ENCODE measurements around the gene TRMO.

Gene TRMO

GRCh38 chr9:97892421-97892820 lies 29.9 kb downstream of the TRMO start:
- ATAC-seq (replicated peaks; ENCODE audit: extremely low read depth, poor library complexity, severe bottlenecking) (no peak), DNase-seq (ENCODE audit: low spot score in 2 of 2) (no peak)
- H3K27ac Mint-ChIP-seq (ENCODE audit: low read depth): no peak overlapping the region
- H3K36me3 Mint-ChIP-seq (ENCODE audit: insufficient read depth): peaks cover 10% of the 10 kb centered on the region
- H3K4me1 Mint-ChIP-seq: peaks cover 6% of the 10 kb centered on the region
- no peak overlapping the region for H3K4me3 Mint-ChIP-seq
- H3K27me3 Mint-ChIP-seq: no peaks in the 10 kb centered on the region
- no peaks in the 10 kb centered on the region for H3K9me3 Mint-ChIP-seq

GRCh38 chr9:97891736-97892135 lies 30.6 kb downstream of the TRMO start:
- no peaks in the 10 kb centered on the region for H3K27me3 Mint-ChIP-seq

GRCh38 chr9:97889941-97890887 lies 32.1 kb downstream of the TRMO start:
- H3K4me1 Mint-ChIP-seq: peaks cover 6% of the 10 kb centered on the region
- no peak for ATAC-seq (replicated peaks; ENCODE audit: extremely low read depth, poor library complexity, severe bottlenecking)

More at GRCh38 chr9:97891736-97892135, 30.6 kb downstream of the TRMO start:
- H3K36me3 Mint-ChIP-seq (ENCODE audit: insufficient read depth): peaks cover 7% of the 10 kb centered on the region
- peaks cover 6% of the 10 kb centered on the region for H3K4me1 Mint-ChIP-seq
- ATAC-seq (replicated peaks; ENCODE audit: extremely low read depth, poor library complexity, severe bottlenecking) (no peak), DNase-seq (ENCODE audit: low spot score in 2 of 2) (no peak)
- H3K9me3 Mint-ChIP-seq: no peaks in the 10 kb centered on the region
- no peak overlapping the region for H3K27ac Mint-ChIP-seq (ENCODE audit: low read depth)
- H3K4me3 Mint-ChIP-seq: no peak overlapping the region

GRCh38 chr9:97880336-97880735 lies 42.0 kb downstream of the TRMO start:
- H3K27ac Mint-ChIP-seq (ENCODE audit: low read depth): no peak overlapping the region
- no peaks in the 10 kb centered on the region for H3K27me3 Mint-ChIP-seq
- H3K9me3 Mint-ChIP-seq: no peaks in the 10 kb centered on the region

More at GRCh38 chr9:97889941-97890887, 32.1 kb downstream of the TRMO start:
- Mint-ChIP-seq H3K27ac (ENCODE audit: low read depth) (no peak overlapping the region), H3K4me3 (no peak overlapping the region), H3K36me3 (ENCODE audit: insufficient read depth) (peaks cover 7% of the 10 kb centered on the region), H3K9me3 (no peaks in the 10 kb centered on the region), H3K27me3 (no peaks in the 10 kb centered on the region)
- DNase-seq (ENCODE audit: low spot score in 2 of 2): peak; percentile 46 to 56

GRCh38 chr9:97876061-97876460 lies 46.2 kb downstream of the TRMO start:
- no peak for DNase-seq (ENCODE audit: low spot score in 2 of 2)
- ATAC-seq (replicated peaks; ENCODE audit: extremely low read depth, poor library complexity, severe bottlenecking): no peak
- no peaks in the 10 kb centered on the region for H3K36me3 Mint-ChIP-seq (ENCODE audit: insufficient read depth)
- H3K27me3 Mint-ChIP-seq: peaks cover 5% of the 10 kb centered on the region
- no peaks in the 10 kb centered on the region for H3K4me1 Mint-ChIP-seq
- no peak overlapping the region for H3K27ac Mint-ChIP-seq (ENCODE audit: low read depth)
- H3K4me3 Mint-ChIP-seq: no peak overlapping the region
- H3K9me3 Mint-ChIP-seq: no peaks in the 10 kb centered on the region

More at GRCh38 chr9:97880336-97880735, 42.0 kb downstream of the TRMO start:
- Mint-ChIP-seq H3K4me3 (no peak overlapping the region), H3K36me3 (ENCODE audit: insufficient read depth) (no peaks in the 10 kb centered on the region), H3K4me1 (no peaks in the 10 kb centered on the region)
- no peak for DNase-seq (ENCODE audit: low spot score in 2 of 2)
- no peak for ATAC-seq (replicated peaks; ENCODE audit: extremely low read depth, poor library complexity, severe bottlenecking)

GRCh38 chr9:97875111-97875510 lies 47.2 kb downstream of the TRMO start:
- no peak for DNase-seq (ENCODE audit: low spot score in 2 of 2)
- Mint-ChIP-seq H3K27me3 (peaks cover 11% of the 10 kb centered on the region), H3K36me3 (ENCODE audit: insufficient read depth) (no peaks in the 10 kb centered on the region), H3K27ac (ENCODE audit: low read depth) (no peak overlapping the region), H3K4me1 (no peaks in the 10 kb centered on the region), H3K4me3 (no peak overlapping the region), H3K9me3 (no peaks in the 10 kb centered on the region)
- ATAC-seq (replicated peaks; ENCODE audit: extremely low read depth, poor library complexity, severe bottlenecking): no peak

- H3K4me1 Mint-ChIP-seq: no peaks in the 10 kb centered on the region
- no peak for ATAC-seq (replicated peaks; ENCODE audit: extremely low read depth, poor library complexity, severe bottlenecking)
- peaks cover 16% of the 10 kb centered on the region for H3K27me3 Mint-ChIP-seq
- H3K27ac Mint-ChIP-seq (ENCODE audit: low read depth): no peak overlapping the region
- H3K36me3 Mint-ChIP-seq (ENCODE audit: insufficient read depth): no peaks in the 10 kb centered on the region
- no peak for DNase-seq (ENCODE audit: low spot score in 2 of 2)
- H3K9me3 Mint-ChIP-seq: no peaks in the 10 kb centered on the region
- no peak overlapping the region for H3K4me3 Mint-ChIP-seq
Measured at GRCh38 chr9:97874624-97875023, 47.7 kb downstream of the TRMO start.

- Mint-ChIP-seq H3K9me3 (no peaks in the 10 kb centered on the region), H3K36me3 (ENCODE audit: insufficient read depth) (no peaks in the 10 kb centered on the region), H3K4me1 (no peaks in the 10 kb centered on the region), H3K27ac (ENCODE audit: low read depth) (no peak overlapping the region), H3K27me3 (peaks cover 23% of the 10 kb centered on the region), H3K4me3 (no peak overlapping the region)
- ATAC-seq (replicated peaks; ENCODE audit: extremely low read depth, poor library complexity, severe bottlenecking) (no peak), DNase-seq (ENCODE audit: low spot score in 2 of 2) (no peak)
Measured at GRCh38 chr9:97873882-97874281, 48.4 kb downstream of the TRMO start.

- H3K9me3 Mint-ChIP-seq: no peaks in the 10 kb centered on the region
- no peak overlapping the region for H3K27ac Mint-ChIP-seq (ENCODE audit: low read depth)
- no peak overlapping the region for H3K4me3 Mint-ChIP-seq
- ATAC-seq (replicated peaks; ENCODE audit: extremely low read depth, poor library complexity, severe bottlenecking) (no peak), DNase-seq (ENCODE audit: low spot score in 2 of 2) (no peak)
- H3K27me3 Mint-ChIP-seq: peaks cover 28% of the 10 kb centered on the region
- no peaks in the 10 kb centered on the region for H3K4me1 Mint-ChIP-seq
- no peaks in the 10 kb centered on the region for H3K36me3 Mint-ChIP-seq (ENCODE audit: insufficient read depth)
Measured at GRCh38 chr9:97873425-97873824, 48.9 kb downstream of the TRMO start.

- H3K4me1 Mint-ChIP-seq: no peaks in the 10 kb centered on the region
- no peak overlapping the region for H3K27ac Mint-ChIP-seq (ENCODE audit: low read depth)
- peaks cover 62% of the 10 kb centered on the region for H3K27me3 Mint-ChIP-seq
- peaks cover 21% of the 10 kb centered on the region for H3K9me3 Mint-ChIP-seq
- H3K4me3 Mint-ChIP-seq: no peak overlapping the region
- no peak for ATAC-seq (replicated peaks; ENCODE audit: extremely low read depth, poor library complexity, severe bottlenecking)
- H3K36me3 Mint-ChIP-seq (ENCODE audit: insufficient read depth): peaks cover 2% of the 10 kb centered on the region
- no peak for DNase-seq (ENCODE audit: low spot score in 2 of 2)
Measured at GRCh38 chr9:97868859-97869258, 53.4 kb downstream of the TRMO start.

- Mint-ChIP-seq H3K27me3 (peaks cover 74% of the 10 kb centered on the region), H3K36me3 (ENCODE audit: insufficient read depth) (peaks cover 2% of the 10 kb centered on the region), H3K9me3 (peaks cover 21% of the 10 kb centered on the region), H3K27ac (ENCODE audit: low read depth) (no peak overlapping the region), H3K4me3 (no peak overlapping the region), H3K4me1 (no peaks in the 10 kb centered on the region)
- no peak for DNase-seq (ENCODE audit: low spot score in 2 of 2)
- no peak for ATAC-seq (replicated peaks; ENCODE audit: extremely low read depth, poor library complexity, severe bottlenecking)
Measured at GRCh38 chr9:97866848-97867247, 55.5 kb downstream of the TRMO start.

- no peak overlapping the region for H3K27ac Mint-ChIP-seq (ENCODE audit: low read depth)
- H3K4me1 Mint-ChIP-seq: no peaks in the 10 kb centered on the region
- ATAC-seq (replicated peaks; ENCODE audit: extremely low read depth, poor library complexity, severe bottlenecking): no peak
- peaks cover 21% of the 10 kb centered on the region for H3K9me3 Mint-ChIP-seq
- DNase-seq (ENCODE audit: low spot score in 2 of 2): no peak
- peaks cover 2% of the 10 kb centered on the region for H3K36me3 Mint-ChIP-seq (ENCODE audit: insufficient read depth)
- H3K4me3 Mint-ChIP-seq: no peak overlapping the region
- H3K27me3 Mint-ChIP-seq: peaks cover 76% of the 10 kb centered on the region
Measured at GRCh38 chr9:97866300-97866699, 56.0 kb downstream of the TRMO start.

GRCh38 chr9:97864396-97864795 lies 57.9 kb downstream of the TRMO start:
- Mint-ChIP-seq H3K9me3 (peaks cover 21% of the 10 kb centered on the region), H3K4me3 (no peak overlapping the region), H3K4me1 (no peaks in the 10 kb centered on the region), H3K27ac (ENCODE audit: low read depth) (no peak overlapping the region), H3K27me3 (peaks cover 81% of the 10 kb centered on the region), H3K36me3 (ENCODE audit: insufficient read depth) (peaks cover 2% of the 10 kb centered on the region)
- ATAC-seq (replicated peaks; ENCODE audit: extremely low read depth, poor library complexity, severe bottlenecking) (no peak), DNase-seq (ENCODE audit: low spot score in 2 of 2) (no peak)

Data from central memory CD8-positive, alpha-beta T cell (primary cell).